ENCODE data around the gene LAS1L. TPM values are rescaled to one million over a fixed set of nuclear protein-coding genes. Genes with fewer than 3 reads are reported as not detected.
A peak's percentile ranks its signal among the peaks of the same experiment; 100 is the strongest.
"Not testable (repeated sequence)": the region's sequence is repeated elsewhere in the genome, so short reads cannot be mapped to it uniquely, and the experiment has no call there.

Gene LAS1L
- total RNA-seq (2014; rRNA removed; shearing (Covaris generic); ENCODE audit: low replicate concordance) = 24.6 and 27.0 TPM in 2 replicates

DNA sequence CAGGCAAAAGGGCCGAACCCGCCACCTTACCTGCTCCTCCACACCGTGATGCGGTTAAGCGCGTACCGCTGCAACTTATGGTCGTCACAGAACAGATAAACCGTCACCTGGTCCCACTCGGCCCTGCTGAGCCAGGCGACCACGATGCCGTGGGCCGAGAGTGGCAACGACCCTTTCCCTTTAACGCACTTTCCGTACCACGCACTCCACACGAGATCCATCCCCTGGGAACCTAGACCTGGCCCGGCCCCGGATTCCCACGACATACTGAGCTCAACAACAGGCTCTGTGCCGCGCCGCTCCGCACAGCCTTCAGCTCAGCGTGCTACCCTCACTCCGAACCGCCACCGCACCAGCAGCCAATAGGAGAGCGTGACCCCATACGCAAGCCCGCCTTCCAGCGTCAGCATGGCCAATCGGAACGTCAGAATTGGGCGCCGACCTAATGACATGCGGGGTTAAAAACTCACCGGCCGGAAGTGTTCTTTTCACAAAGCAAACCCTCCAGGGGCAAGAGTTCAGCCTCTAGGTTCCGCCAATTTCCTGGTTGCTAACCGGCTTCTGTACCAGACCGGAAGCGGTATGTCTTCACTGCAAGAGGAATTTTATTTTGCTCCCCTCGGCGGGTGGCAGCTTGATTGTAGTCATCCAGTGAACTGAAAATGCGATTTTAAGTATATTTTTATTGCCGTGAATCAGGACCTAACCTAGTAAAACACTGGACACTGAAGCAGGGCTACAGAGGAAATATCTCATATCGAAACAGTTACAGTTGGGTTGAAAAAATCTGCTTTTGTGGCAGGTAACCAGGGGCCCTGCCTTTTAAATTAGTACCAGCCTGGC, at the start of gene LAS1L:
TSS of gene LAS1L (minus strand) at position 338 of the 843 bp plus-strand sequence. CDS start at position 266, 72 bp downstream.
- DNase-seq (ENCODE audit: low read depth) = peak; percentile 90
- in situ Hi-C loops (cut with HindIII; ENCODE audit: low pct_unique_long_range_greater_than_20kb, low sequenced_read_pairs) = no loop called here

GRCh38 chrX:65582450-65583082, 48.0 kb upstream of the LAS1L start:
- in situ Hi-C loops (cut with HindIII; ENCODE audit: low pct_unique_long_range_greater_than_20kb, low sequenced_read_pairs) = no loop called here
- no peak for DNase-seq (ENCODE audit: low read depth)

GRCh38 chrX:65581661-65582339, 47.2 kb upstream of the LAS1L start:
- in situ Hi-C loops (cut with HindIII; ENCODE audit: low pct_unique_long_range_greater_than_20kb, low sequenced_read_pairs) = no loop called here
- DNase-seq (ENCODE audit: low read depth) = peak; percentile 33

- no peak for DNase-seq (ENCODE audit: low read depth)
- in situ Hi-C loops (cut with HindIII; ENCODE audit: low pct_unique_long_range_greater_than_20kb, low sequenced_read_pairs) = no loop called here
Observed at GRCh38 chrX:65578346-65578745, 43.8 kb upstream of the LAS1L start.

DNA sequence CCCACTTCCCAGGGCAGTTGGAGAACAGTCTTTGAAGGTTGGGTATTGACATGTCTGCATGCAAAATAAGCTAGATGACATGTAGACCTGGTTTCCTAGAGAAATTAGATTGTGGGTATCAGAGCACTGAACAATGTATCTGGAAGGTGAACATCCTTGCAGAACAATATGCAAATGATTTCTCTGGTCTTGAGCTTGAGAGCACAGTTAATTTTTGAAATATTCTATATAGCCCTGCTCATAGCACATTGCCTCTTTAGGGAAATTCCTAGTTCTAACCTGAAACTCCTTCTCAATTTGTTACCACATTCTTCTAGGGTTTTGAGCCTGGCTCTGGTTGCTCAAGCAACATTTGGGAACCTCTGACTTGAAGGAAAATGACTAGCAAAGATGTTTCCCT, 41.6 kb upstream of the LAS1L start:
- in situ Hi-C loops (cut with HindIII; ENCODE audit: low pct_unique_long_range_greater_than_20kb, low sequenced_read_pairs) = no loop called here
- no peak for DNase-seq (ENCODE audit: low read depth)

DNA sequence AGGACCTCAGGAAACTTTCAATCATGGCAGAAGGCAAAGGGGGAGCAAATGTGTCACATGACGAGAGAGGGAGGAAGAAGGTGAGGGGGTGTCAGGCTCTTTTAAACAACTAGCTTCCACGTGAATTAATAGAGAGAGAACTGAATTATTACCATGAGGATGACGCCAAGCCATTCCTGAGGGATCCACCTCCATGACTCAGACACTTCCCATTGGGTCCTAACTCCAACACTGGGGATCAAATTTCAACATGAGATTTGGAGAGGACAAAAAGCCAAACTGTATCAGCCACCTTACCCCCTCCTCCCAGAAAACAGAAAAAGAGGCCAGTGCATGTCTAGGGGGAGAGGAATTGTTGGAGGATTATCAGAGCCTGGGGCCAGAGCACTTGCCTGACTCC, 40.4 kb upstream of the LAS1L start:
- in situ Hi-C loops (cut with HindIII; ENCODE audit: low pct_unique_long_range_greater_than_20kb, low sequenced_read_pairs) = no loop called here
- no peak for DNase-seq (ENCODE audit: low read depth)

DNA sequence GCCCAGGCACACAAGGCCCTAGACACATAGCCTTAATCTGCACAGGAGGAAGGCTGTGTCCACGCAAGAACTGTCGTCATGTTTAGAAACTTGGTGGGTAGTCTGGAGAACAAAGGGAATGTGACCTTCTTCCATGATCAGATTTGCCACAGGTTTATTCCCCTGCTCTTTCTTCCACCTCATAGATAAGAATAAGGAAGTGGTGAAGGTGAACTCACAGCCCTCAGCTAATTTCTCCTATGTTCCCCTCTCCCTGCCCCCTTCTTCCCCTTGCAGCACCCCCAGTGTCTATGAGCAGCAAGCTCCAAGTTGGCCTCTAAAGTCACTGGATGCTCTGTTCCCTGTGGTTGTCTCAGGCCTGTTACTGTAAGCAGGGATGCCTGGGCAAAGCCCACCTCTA, 39.8 kb upstream of the LAS1L start:
- no peak for DNase-seq (ENCODE audit: low read depth)
- in situ Hi-C loops (cut with HindIII; ENCODE audit: low pct_unique_long_range_greater_than_20kb, low sequenced_read_pairs) = no loop called here

- no peak for DNase-seq (ENCODE audit: low read depth)
- in situ Hi-C loops (cut with HindIII; ENCODE audit: low pct_unique_long_range_greater_than_20kb, low sequenced_read_pairs) = no loop called here
Observed at GRCh38 chrX:65572971-65573370, 38.4 kb upstream of the LAS1L start.

DNA sequence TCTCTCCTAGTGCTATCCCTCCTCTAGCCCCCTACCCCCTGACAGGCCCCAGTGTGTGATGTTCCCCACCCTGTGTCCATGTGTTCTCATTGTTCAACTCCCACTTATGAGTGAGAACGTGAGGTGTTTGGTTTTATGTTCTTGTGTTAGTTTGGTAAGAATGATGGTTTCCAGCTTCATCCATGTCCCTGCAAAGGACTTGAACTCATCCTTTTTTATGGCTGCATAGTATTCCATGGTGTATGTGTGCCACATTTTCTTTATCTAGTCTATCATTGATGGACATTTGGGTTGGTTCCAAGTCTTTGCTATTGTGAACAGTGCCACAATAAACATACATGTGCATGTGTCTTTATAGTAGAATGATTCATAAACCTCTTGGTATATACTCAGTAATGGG, 28.3 kb upstream of the LAS1L start:
- DNase-seq (ENCODE audit: low read depth); in situ Hi-C loops (cut with HindIII; ENCODE audit: low pct_unique_long_range_greater_than_20kb, low sequenced_read_pairs): not testable (repeated sequence)

- DNase-seq (ENCODE audit: low read depth) = no peak
- in situ Hi-C loops (cut with HindIII; ENCODE audit: low pct_unique_long_range_greater_than_20kb, low sequenced_read_pairs) = no loop called here
Observed at GRCh38 chrX:65551489-65552339, 17.1 kb upstream of the LAS1L start.

DNA sequence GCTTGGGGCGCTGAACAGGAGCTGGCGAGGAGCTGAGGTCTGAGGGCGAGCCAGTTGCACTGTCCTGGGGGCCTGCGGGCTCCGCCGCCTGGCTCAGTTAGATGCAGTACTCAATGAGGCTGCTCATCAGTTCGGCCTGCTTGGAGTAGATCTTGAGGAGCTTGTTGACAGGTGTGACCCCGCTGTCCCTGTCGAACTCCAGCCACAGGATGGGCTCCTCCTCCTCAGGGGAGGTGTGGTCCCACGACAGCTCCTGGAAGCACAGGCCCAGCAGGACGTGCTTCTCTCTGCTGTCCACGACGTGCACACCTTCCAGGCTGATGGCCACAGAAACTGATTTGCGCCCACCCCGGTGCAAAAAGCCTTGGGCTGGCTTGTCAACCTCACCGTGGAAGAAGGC, 16.5 kb upstream of the LAS1L start:
- no peak for DNase-seq (ENCODE audit: low read depth)
- in situ Hi-C loops (cut with HindIII; ENCODE audit: low pct_unique_long_range_greater_than_20kb, low sequenced_read_pairs) = no loop called here

DNA sequence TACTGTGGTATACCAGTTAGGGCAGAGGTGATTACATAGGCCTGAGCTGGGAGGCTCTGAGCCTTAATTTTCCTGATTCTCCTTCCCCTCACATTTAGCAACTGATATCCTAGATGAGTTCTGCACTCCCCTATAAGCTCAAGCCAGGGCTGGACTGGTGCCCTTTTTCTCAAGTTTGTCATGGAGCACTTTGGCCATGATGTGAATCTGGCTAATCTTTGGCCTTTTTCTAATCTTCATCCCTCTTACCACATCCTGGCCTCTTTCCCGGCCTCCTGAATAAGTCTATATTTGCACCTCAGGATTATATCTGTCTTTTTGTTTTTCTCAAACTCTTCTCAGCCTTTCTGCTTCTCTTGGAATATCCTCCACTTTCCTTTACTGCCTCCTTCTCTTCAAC, 10.9 kb upstream of the LAS1L start:
- DNase-seq (ENCODE audit: low read depth) = no peak
- in situ Hi-C loops (cut with HindIII; ENCODE audit: low pct_unique_long_range_greater_than_20kb, low sequenced_read_pairs) = no loop called here

GRCh38 chrX:65537229-65537628, 2.6 kb upstream of the LAS1L start:
- DNase-seq (ENCODE audit: low read depth) = no peak
- in situ Hi-C loops (cut with HindIII; ENCODE audit: low pct_unique_long_range_greater_than_20kb, low sequenced_read_pairs) = no loop called here

GRCh38 chrX:65536291-65536690, 1.7 kb upstream of the LAS1L start:
- in situ Hi-C loops (cut with HindIII; ENCODE audit: low pct_unique_long_range_greater_than_20kb, low sequenced_read_pairs) = no loop called here
- DNase-seq (ENCODE audit: low read depth) = no peak

DNA sequence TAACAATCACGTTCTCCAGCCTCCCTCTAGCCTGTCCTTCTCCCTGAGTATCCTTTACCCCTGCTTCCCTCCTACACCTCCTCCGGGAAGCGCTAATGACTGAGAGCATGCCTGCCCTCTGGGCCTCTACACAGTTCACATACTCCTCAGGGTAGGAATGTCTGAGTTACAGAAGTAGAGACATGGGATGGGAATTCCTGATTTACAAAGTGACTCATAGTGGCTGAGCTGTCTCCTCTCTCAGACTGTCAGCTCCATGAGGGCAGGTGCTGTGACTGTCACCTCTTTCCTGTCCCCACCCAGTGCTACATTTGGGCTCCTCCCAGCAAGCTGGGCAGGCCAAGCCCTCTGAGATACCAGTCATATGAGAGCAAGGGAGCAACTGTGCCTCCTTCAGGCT, 2.6 kb downstream of the LAS1L start:
- in situ Hi-C loops (cut with HindIII; ENCODE audit: low pct_unique_long_range_greater_than_20kb, low sequenced_read_pairs) = no loop called here

GRCh38 chrX:65528705-65529340, 5.8 kb downstream of the LAS1L start:
- in situ Hi-C loops (cut with HindIII; ENCODE audit: low pct_unique_long_range_greater_than_20kb, low sequenced_read_pairs) = no loop called here
- peak; percentile 18 for DNase-seq (ENCODE audit: low read depth)

More for the DNA sequence above, 2.6 kb downstream of the LAS1L start:
- DNase-seq (ENCODE audit: low read depth) = no peak

GRCh38 chrX:65528293-65528692, 6.3 kb downstream of the LAS1L start:
- in situ Hi-C loops (cut with HindIII; ENCODE audit: low pct_unique_long_range_greater_than_20kb, low sequenced_read_pairs) = no loop called here
- no peak for DNase-seq (ENCODE audit: low read depth)

- no peak for DNase-seq (ENCODE audit: low read depth)
- in situ Hi-C loops (cut with HindIII; ENCODE audit: low pct_unique_long_range_greater_than_20kb, low sequenced_read_pairs) = no loop called here
Observed at GRCh38 chrX:65524139-65524538, 10.4 kb downstream of the LAS1L start.

Data from Caki2 (cell line).